OCI-LY7 (cell line): ENCODE results near the gene SEMA5A. TPM values are rescaled to one million over a fixed set of nuclear protein-coding genes. Genes with fewer than 3 reads are reported as not detected.

Source experiments
- BruUV-seq: library from RNA; stranded (reverse); fragments of 400-500 nt; replicated peaks from 2 replicates; lab custom pipeline; 2021; lab: Mats Ljungman, UMichigan
- CTCF ChIA-PET: fragments of 300-600 bp; sonication (Branson Sonifier 250); formaldehyde crosslinking; loops from one replicate; lab custom pipeline; 2022; ENCODE audit warnings: antibody characterized with exemption; ENCODE audit not compliant: unreplicated experiment; lab: Charles Lee
- POLR2A ChIA-PET: fragments of 300-600 bp; sonication (Branson Sonifier 250); formaldehyde crosslinking; loops from one replicate; lab custom pipeline; 2022; ENCODE audit warnings: antibody characterized with exemption; lab: Charles Lee
- DNase-seq: peaks from one replicate; pipeline ENCODE4 v3.0.0-alpha.2; 2015; ENCODE audit warnings: low spot score
- H2AFZ ChIP-seq: fragments of 200-600 bp; sonication (generic), shearing (Covaris generic); 2 replicates; pipeline ENCODE4 v1.6.1; 2014; ENCODE audit warnings: mild to moderate bottlenecking, antibody characterized with exemption, low read length, moderate library complexity
- H3K27ac ChIP-seq: fragments of 200-600 bp; sonication (generic); 2 replicates; pipeline ENCODE4 v1.5.1; 2014; ENCODE audit warnings: mixed run types, low read depth, mild to moderate bottlenecking, moderate library complexity, low read length, inconsistent platforms; ENCODE audit not compliant: poor library complexity, severe bottlenecking
- H3K36me3 ChIP-seq: fragments of 200-600 bp; sonication (generic); 2 replicates; pipeline ENCODE4 v1.6.1; 2014; ENCODE audit warnings: mild to moderate bottlenecking, antibody characterized with exemption, low read length, moderate library complexity, mixed read lengths; ENCODE audit not compliant: insufficient read depth
- H3K4me1 ChIP-seq: fragments of 200-600 bp; sonication (generic); 2 replicates; pipeline ENCODE4 v1.5.1; 2014; ENCODE audit warnings: mild to moderate bottlenecking, low read length; ENCODE audit not compliant: insufficient read depth, poor library complexity, severe bottlenecking
- H3K4me2 ChIP-seq: fragments of 200-600 bp; sonication (generic); 2 replicates; pipeline ENCODE4 v1.6.1; 2014; ENCODE audit warnings: mild to moderate bottlenecking, low read length
- H3K4me3 ChIP-seq: fragments of 200-600 bp; sonication (generic); 2 replicates; pipeline ENCODE4 v1.5.1; 2014; ENCODE audit warnings: mild to moderate bottlenecking, low read depth, low read length; ENCODE audit not compliant: poor library complexity, severe bottlenecking
- H3K79me2 ChIP-seq: fragments of 200-600 bp; sonication (generic); 2 replicates; pipeline ENCODE4 v1.6.1; 2016; ENCODE audit warnings: low read depth, mild to moderate bottlenecking, low read length, moderate library complexity, mixed read lengths; ENCODE audit not compliant: insufficient read depth
- H3K9me2 ChIP-seq: fragments of 200-600 bp; sonication (generic); 2 replicates; pipeline ENCODE4 v1.6.1; 2016; ENCODE audit warnings: mild to moderate bottlenecking, low read length, mixed read lengths; ENCODE audit not compliant: insufficient read depth
- H3K9me3 ChIP-seq: fragments of 200-600 bp; sonication (generic); 2 replicates; pipeline ENCODE4 v1.6.1; 2014; ENCODE audit warnings: mild to moderate bottlenecking, mixed run types, low read length, mixed read lengths
- H4K20me1 ChIP-seq: fragments of 200-600 bp; sonication (generic); 2 replicates; pipeline ENCODE4 v1.6.1; 2014; ENCODE audit warnings: mild to moderate bottlenecking, antibody characterized with exemption, low read length, moderate library complexity, mixed read lengths; ENCODE audit not compliant: insufficient read depth
- CTCF ChIP-seq: fragments of 200-600 bp; sonication (generic); conservative IDR thresholded peaks from 2 replicates; pipeline ENCODE4 v1.5.1; 2014; ENCODE audit warnings: mild to moderate bottlenecking, antibody characterized with exemption, low read length, moderate library complexity, mixed read lengths
- EZH2phosphoT487 ChIP-seq: fragments of 200-600 bp; sonication (generic); IDR thresholded peaks from 2 replicates; pipeline ENCODE4 v1.6.1; 2018; ENCODE audit warnings: low read depth, borderline replicate concordance, mild to moderate bottlenecking, mixed run types, antibody characterized with exemption, low read length, moderate library complexity, mixed read lengths
- intact Hi-C: fragments of 100-400 bp; cut with micrococcal nuclease; formaldehyde crosslinking; loops from one replicate; pipeline ENCODE4 v1.10.0; 2022; ENCODE audit not compliant: unreplicated experiment
- total RNA-seq, 2 experiments: library from RNA; depleted of rRNA in 1 of 2; stranded (reverse); fragments of >200 nt in 1 of 2; shearing (Covaris generic) in 1 of 2; gene quantifications; 2 replicates each; pipeline ENCODE4 v1.2.3, GENCODE V29; 2014 to 2022

Gene SEMA5A
- total RNA-seq, 2 experiments from 2014 or later: not detected

GRCh38 chr5:9394221-9394620, 151.7 kb downstream of the SEMA5A start:
- CTCF ChIA-PET: no interaction called here

GRCh38 chr5:9392625-9393024, 153.2 kb downstream of the SEMA5A start:
- DNase-seq: no peak
- H3K4me3 ChIP-seq: no peak overlapping the region
- ChIA-PET CTCF (no interaction called here), POLR2A (no interaction called here)
- no peaks in the 10 kb centered on the region for H4K20me1 ChIP-seq
- H3K9me3 ChIP-seq: no peaks in the 10 kb centered on the region
- no TSS peak for BruUV-seq
- H3K79me2 ChIP-seq: no peaks in the 10 kb centered on the region
- H3K4me2 ChIP-seq: no peak overlapping the region
- H3K9me2 ChIP-seq: no peaks in the 10 kb centered on the region
- TF ChIP-seq EZH2phosphoT487: no peak
- TF ChIP-seq CTCF: no peak
- no peak overlapping the region for H3K27ac ChIP-seq
- intact Hi-C loops: no loop called here
- no peak overlapping the region for H2AFZ ChIP-seq
- H3K36me3 ChIP-seq: no peaks in the 10 kb centered on the region
- no peaks in the 10 kb centered on the region for H3K4me1 ChIP-seq

More at GRCh38 chr5:9394221-9394620, 151.7 kb downstream of the SEMA5A start:
- Histone ChIP-seq H3K36me3 (no peaks in the 10 kb centered on the region), H2AFZ (no peak overlapping the region), H3K27ac (no peak overlapping the region), H3K4me3 (no peak overlapping the region), H3K4me2 (no peak overlapping the region), H3K4me1 (no peaks in the 10 kb centered on the region), H4K20me1 (no peaks in the 10 kb centered on the region), H3K9me2 (no peaks in the 10 kb centered on the region), H3K9me3 (no peaks in the 10 kb centered on the region), H3K79me2 (no peaks in the 10 kb centered on the region)
- POLR2A ChIA-PET: no interaction called here
- no TSS peak for BruUV-seq
- no peak for DNase-seq
- no peak for TF ChIP-seq EZH2phosphoT487
- no peak for TF ChIP-seq CTCF
- intact Hi-C loops: no loop called here

GRCh38 chr5:9391080-9391479, 154.8 kb downstream of the SEMA5A start:
- no peak overlapping the region for H3K4me2 ChIP-seq
- no peaks in the 10 kb centered on the region for H3K36me3 ChIP-seq
- H3K9me3 ChIP-seq: no peaks in the 10 kb centered on the region
- POLR2A ChIA-PET: no interaction called here
- CTCF ChIA-PET: no interaction called here
- no peak for DNase-seq
- no TSS peak for BruUV-seq
- no peaks in the 10 kb centered on the region for H3K4me1 ChIP-seq
- intact Hi-C loops: no loop called here
- H3K4me3 ChIP-seq: no peak overlapping the region
- TF ChIP-seq CTCF (no peak), EZH2phosphoT487 (no peak)
- no peaks in the 10 kb centered on the region for H3K9me2 ChIP-seq
- no peak overlapping the region for H2AFZ ChIP-seq
- H3K79me2 ChIP-seq: no peaks in the 10 kb centered on the region
- no peaks in the 10 kb centered on the region for H4K20me1 ChIP-seq
- H3K27ac ChIP-seq: no peak overlapping the region
